ENCODE results near the gene CLEC20A.

- no peak for TF ChIP-seq CTCF (conservative IDR thresholded peaks at IDR 0.05 in 1 of 2, IDR thresholded peaks at IDR 0.05 in 1 of 2; ENCODE audit: low read depth in 1 of 2, low read length in 2 of 2)
- no peak for TF ChIP-seq EZH2 (IDR thresholded peaks at IDR 0.05; ENCODE audit: low read length, missing control alignments)
These were observed 7.5 kb upstream of the CLEC20A start for GRCh38 chr1:178504286-178504685.

All from fibroblast of lung (primary cell).